WI38 (cell line): ENCODE measurements around the gene DR1.

Experiments used
- H3K4me3 ChIP-seq: 2 replicates; pipeline ENCODE4 v1.5.1; 2011; ENCODE audit warnings: low read depth, mild to moderate bottlenecking, control low read depth, low read length
- TF ChIP-seq, protein P1 (sequence below): IDR thresholded peaks from 2 replicates; pipeline ENCODE4 v1.5.1; 2012; ENCODE audit warnings: low read depth, mild to moderate bottlenecking, control low read depth, low read length

The DR1 gene

DNA sequence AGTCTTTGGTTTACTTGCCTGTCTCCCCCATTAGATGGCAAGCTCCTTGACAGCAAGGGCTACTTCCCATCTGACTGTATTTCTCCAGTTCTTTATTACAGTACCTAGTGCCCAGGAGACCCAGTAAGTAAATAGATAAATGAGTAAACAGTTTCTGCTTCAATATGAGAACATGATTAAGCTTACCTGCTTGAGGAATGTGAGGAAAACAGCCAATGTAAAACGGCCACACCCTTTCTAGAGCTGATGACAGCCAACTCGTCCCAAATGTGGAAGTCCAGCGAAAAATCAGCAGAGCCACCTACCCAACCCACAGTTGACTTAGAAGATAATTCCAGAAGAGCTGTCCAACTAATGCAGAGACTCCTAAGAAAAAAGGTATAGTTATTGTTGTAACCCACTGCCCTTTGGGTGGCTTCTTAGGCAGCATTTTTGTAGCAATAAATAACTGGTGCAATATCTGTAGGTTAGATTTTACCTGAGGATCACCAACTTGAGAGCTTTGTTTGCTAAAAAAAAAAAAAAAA lies 6.5 kb upstream of the DR1 start:
- no peak overlapping the region for H3K4me3 ChIP-seq
- TF ChIP-seq, protein P1, sequence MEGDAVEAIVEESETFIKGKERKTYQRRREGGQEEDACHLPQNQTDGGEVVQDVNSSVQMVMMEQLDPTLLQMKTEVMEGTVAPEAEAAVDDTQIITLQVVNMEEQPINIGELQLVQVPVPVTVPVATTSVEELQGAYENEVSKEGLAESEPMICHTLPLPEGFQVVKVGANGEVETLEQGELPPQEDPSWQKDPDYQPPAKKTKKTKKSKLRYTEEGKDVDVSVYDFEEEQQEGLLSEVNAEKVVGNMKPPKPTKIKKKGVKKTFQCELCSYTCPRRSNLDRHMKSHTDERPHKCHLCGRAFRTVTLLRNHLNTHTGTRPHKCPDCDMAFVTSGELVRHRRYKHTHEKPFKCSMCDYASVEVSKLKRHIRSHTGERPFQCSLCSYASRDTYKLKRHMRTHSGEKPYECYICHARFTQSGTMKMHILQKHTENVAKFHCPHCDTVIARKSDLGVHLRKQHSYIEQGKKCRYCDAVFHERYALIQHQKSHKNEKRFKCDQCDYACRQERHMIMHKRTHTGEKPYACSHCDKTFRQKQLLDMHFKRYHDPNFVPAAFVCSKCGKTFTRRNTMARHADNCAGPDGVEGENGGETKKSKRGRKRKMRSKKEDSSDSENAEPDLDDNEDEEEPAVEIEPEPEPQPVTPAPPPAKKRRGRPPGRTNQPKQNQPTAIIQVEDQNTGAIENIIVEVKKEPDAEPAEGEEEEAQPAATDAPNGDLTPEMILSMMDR = no peak

- TF ChIP-seq, protein P1 = no peak
- H3K4me3 ChIP-seq = no peak overlapping the region
These were observed 5.6 kb upstream of the DR1 start for GRCh38 chr1:93340090-93340489.

DNA sequence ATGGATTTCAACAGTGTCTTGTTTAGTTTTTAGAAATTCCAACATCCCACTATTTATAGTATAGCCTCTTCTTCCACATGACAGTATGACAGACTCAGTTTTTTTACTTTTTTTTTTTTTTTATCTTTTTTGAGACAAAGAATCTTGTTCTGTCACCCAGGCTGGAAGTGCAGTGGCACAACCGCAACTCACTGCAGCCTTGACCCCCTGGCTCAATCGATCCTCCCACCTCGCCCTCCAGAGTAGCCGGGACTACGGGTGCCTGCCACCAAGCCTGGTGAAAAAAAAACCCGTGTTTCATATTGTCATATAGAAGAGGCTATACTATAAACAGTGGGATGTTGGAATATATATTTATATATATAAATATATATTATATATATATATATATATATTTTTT lies 1.2 kb upstream of the DR1 start:
- TF ChIP-seq, protein P1 = no peak
- no peak overlapping the region for H3K4me3 ChIP-seq

GRCh38 chr1:93344886-93345632 lies 648 bp upstream of the DR1 start:
- H3K4me3 ChIP-seq = peak overlapping the region; percentile 96
- TF ChIP-seq, protein P1 = no peak

- TF ChIP-seq, protein P1 = no peak
- H3K4me3 ChIP-seq = peak overlapping the region; percentile 96
These were observed 800 bp downstream of the DR1 start for GRCh38 chr1:93346421-93346993.

DNA sequence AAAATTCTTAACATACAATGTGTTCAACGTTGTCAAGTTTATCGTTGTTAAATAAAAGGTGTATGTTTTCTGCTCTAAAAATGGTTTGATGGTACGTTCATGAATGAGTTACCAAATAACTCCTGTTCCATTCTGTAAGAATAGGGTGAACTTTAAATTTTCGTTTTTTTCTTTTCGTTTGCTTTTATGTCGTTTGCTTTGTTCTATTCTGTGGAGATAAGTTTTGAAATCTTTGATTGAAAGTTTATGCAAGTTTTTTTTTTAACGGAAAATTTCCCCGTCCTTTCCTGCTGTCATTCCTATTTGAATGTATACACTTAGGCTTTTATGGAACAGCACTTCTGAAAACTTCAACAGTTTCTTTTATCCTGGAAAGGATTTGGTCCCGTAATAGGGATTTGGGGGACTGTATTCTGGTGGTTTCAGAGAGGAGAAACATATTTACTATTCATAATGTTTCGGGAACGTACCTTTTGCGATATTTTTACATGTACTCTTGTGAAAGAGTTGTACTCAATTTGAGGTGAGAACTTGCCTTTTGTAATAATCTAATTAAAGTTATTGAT lies 1.7 kb downstream of the DR1 start:
- peak overlapping the region; percentile 96 for H3K4me3 ChIP-seq
- TF ChIP-seq, protein P1 = no peak
